Measurements from ENCODE around the gene CCDC174.

DNA sequence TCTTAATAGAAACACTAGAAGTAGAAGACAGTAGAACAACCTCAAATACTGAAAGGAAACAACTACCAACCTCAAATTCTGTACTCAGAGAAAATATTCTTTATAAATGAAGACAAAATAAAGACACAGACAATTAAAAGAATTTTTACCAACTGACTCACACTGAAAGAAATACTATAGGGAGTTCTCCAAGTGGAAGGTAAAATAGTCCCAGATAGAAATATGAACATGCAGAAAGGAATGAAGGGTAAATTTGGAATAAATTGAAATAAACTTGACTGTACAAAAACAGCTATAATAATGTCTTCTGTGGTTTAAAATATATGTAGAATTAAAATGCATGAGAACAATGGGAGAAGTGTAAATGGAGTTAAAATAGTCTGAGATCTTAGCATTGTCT, 36.7 kb upstream of the CCDC174 start:
- no peak for TF ChIP-seq CTCF (IDR thresholded peaks at IDR 0.05)
- TF ChIP-seq POLR2A (IDR thresholded peaks at IDR 0.05), result no peak
- no peak for TF ChIP-seq POLR2AphosphoS5 (IDR thresholded peaks at IDR 0.05)
